Upper lobe of right lung (tissue), 1 donor: Measurements from ENCODE around the gene SPTSSA. TPM values are rescaled to one million over a fixed set of nuclear protein-coding genes. Genes with fewer than 3 reads are reported as not detected.
A peak's percentile ranks its signal among the peaks of the same experiment; 100 is the strongest.

Source experiments
- ATAC-seq: fragments of 200-7000 bp; cut with Tn5 transposase; one replicate; pipeline ENCODE4 v1.9.1; 2020; ENCODE audit warnings: mild to moderate bottlenecking, moderate library complexity
- DNase-seq: peaks from one replicate; pipeline ENCODE4 v3.0.0-alpha.2; 2020
- H3K27ac ChIP-seq: fragments of 200-600 bp; one replicate; pipeline ENCODE4 v1.8.0; 2022
- H3K27me3 ChIP-seq: fragments of 200-600 bp; one replicate; pipeline ENCODE4 v1.8.0; 2022; ENCODE audit warnings: mild to moderate bottlenecking
- H3K36me3 ChIP-seq: fragments of 200-600 bp; one replicate; pipeline ENCODE4 v1.8.0; 2022
- H3K4me1 ChIP-seq: fragments of 200-600 bp; one replicate; pipeline ENCODE4 v1.8.0; 2022
- H3K4me3 ChIP-seq: fragments of 200-600 bp; one replicate; pipeline ENCODE4 v1.8.0; 2022; ENCODE audit warnings: mild to moderate bottlenecking
- H3K9me3 ChIP-seq: fragments of 200-600 bp; one replicate; pipeline ENCODE4 v1.8.0; 2022
- CTCF ChIP-seq: fragments of 200-600 bp; IDR thresholded peaks from one replicate; pipeline ENCODE4 v1.8.0; 2022; ENCODE audit warnings: antibody characterized with exemption
- intact Hi-C: fragments of 100-400 bp; cut with DNase I; formaldehyde crosslinking; loops from one replicate; pipeline ENCODE4 v1.11.0; 2022
- total RNA-seq: library from RNA; stranded (reverse); fragmentation: NEBNext Ultra II Directional; extraction: Animal tissue kit (Norgen Biotek cat#: 25700); gene quantifications from one replicate; pipeline ENCODE4 v1.2.1, GENCODE V29; 2021
- donor health status: DM: no; HTN: yes; CAD: no; lungs with severe emphysema.

The SPTSSA gene
- total RNA-seq, 1 donor from 2014 or later = 48.4 TPM

- H3K4me1 ChIP-seq = no peaks in the 10 kb centered on the region
- no peaks in the 10 kb centered on the region for H3K27me3 ChIP-seq
- no peak overlapping the region for H3K4me3 ChIP-seq
- TF ChIP-seq CTCF = no peak
- no peak overlapping the region for H3K27ac ChIP-seq
- ATAC-seq = no peak
- H3K36me3 ChIP-seq = peaks cover 23% of the 10 kb centered on the region
- intact Hi-C loops = no loop called here
- no peak for DNase-seq
- H3K9me3 ChIP-seq = no peaks in the 10 kb centered on the region
Measured at GRCh38 chr14:34457186-34457585, 4.9 kb downstream of the SPTSSA start.

GRCh38 chr14:34453226-34453625, 8.8 kb downstream of the SPTSSA start:
- Histone ChIP-seq H3K27me3 (no peaks in the 10 kb centered on the region), H3K27ac (no peak overlapping the region), H3K9me3 (no peaks in the 10 kb centered on the region), H3K4me1 (no peaks in the 10 kb centered on the region), H3K36me3 (peaks cover 50% of the 10 kb centered on the region), H3K4me3 (no peak overlapping the region)
- DNase-seq = no peak
- TF ChIP-seq CTCF = no peak
- intact Hi-C loops = no loop called here
- ATAC-seq = peak; percentile 19

- intact Hi-C loops = no loop called here
- no peaks in the 10 kb centered on the region for H3K27me3 ChIP-seq
- H3K4me3 ChIP-seq = no peak overlapping the region
- no peak for DNase-seq
- no peak for TF ChIP-seq CTCF
- H3K27ac ChIP-seq = no peak overlapping the region
- H3K36me3 ChIP-seq = peaks cover 50% of the 10 kb centered on the region
- H3K4me1 ChIP-seq = no peaks in the 10 kb centered on the region
- H3K9me3 ChIP-seq = no peaks in the 10 kb centered on the region
- no peak for ATAC-seq
Measured at GRCh38 chr14:34452258-34452822, 9.7 kb downstream of the SPTSSA start.

- H3K4me3 ChIP-seq = no peak overlapping the region
- no peak overlapping the region for H3K27ac ChIP-seq
- DNase-seq = no peak
- no peak for ATAC-seq
- H3K9me3 ChIP-seq = no peaks in the 10 kb centered on the region
- peaks cover 43% of the 10 kb centered on the region for H3K36me3 ChIP-seq
- no peak for TF ChIP-seq CTCF
- intact Hi-C loops = no loop called here
- no peaks in the 10 kb centered on the region for H3K4me1 ChIP-seq
- no peaks in the 10 kb centered on the region for H3K27me3 ChIP-seq
Measured at GRCh38 chr14:34450958-34451357, 11.1 kb downstream of the SPTSSA start.

GRCh38 chr14:34450542-34450915, 11.5 kb downstream of the SPTSSA start:
- intact Hi-C loops = no loop called here
- no peak for DNase-seq

More at GRCh38 chr14:34450542-34450915, 11.5 kb downstream of the SPTSSA start:
- H3K4me1 ChIP-seq = no peaks in the 10 kb centered on the region
- no peak overlapping the region for H3K4me3 ChIP-seq
- H3K36me3 ChIP-seq = peaks cover 38% of the 10 kb centered on the region
- H3K27me3 ChIP-seq = no peaks in the 10 kb centered on the region
- no peak for ATAC-seq
- no peak for TF ChIP-seq CTCF
- H3K27ac ChIP-seq = no peak overlapping the region
- H3K9me3 ChIP-seq = no peaks in the 10 kb centered on the region
